Liver (tissue), 9 donors: ENCODE data around the gene SCO2. TPM values are rescaled to one million over a fixed set of nuclear protein-coding genes. Genes with fewer than 3 reads are reported as not detected.

Experiments used
- DNase-seq: peaks from one replicate; pipeline ENCODE4 v3.0.0-alpha.2; 2017; ENCODE audit warnings: low spot score
- H3K27ac ChIP-seq, 2 donors: one replicate each; pipeline ENCODE4 v1.7.0; 2013; ENCODE audit warnings: inconsistent platforms in 2 of 2, low read length in 2 of 2, control low read depth in 1 of 2, low read depth in 1 of 2, mild to moderate bottlenecking in 1 of 2
- H3K27me3 ChIP-seq, 4 donors: one replicate each; pipeline versions ENCODE4 v1.6.1 to v1.7.0; 2013; ENCODE audit warnings: low read length in 3 of 4, inconsistent platforms in 1 of 4, mild to moderate bottlenecking in 1 of 4, moderate library complexity in 1 of 4; ENCODE audit not compliant: control insufficient read depth in 4 of 4, insufficient read depth in 4 of 4
- H3K36me3 ChIP-seq, 4 donors: one replicate each; pipeline versions ENCODE4 v1.6.1 to v1.7.0; 2013; ENCODE audit warnings: low read length in 3 of 4, mild to moderate bottlenecking in 3 of 4, low read depth in 1 of 4, moderate library complexity in 1 of 4; ENCODE audit not compliant: control insufficient read depth in 4 of 4, insufficient read depth in 3 of 4
- H3K4me1 ChIP-seq, 4 donors: one replicate each; pipeline versions ENCODE4 v1.6.1 to v1.7.0; 2013; ENCODE audit warnings: low read length in 3 of 4, mild to moderate bottlenecking in 3 of 4, moderate library complexity in 1 of 4; ENCODE audit not compliant: control insufficient read depth in 4 of 4, insufficient read depth in 4 of 4
- H3K4me3 ChIP-seq, 3 donors: one replicate each; pipeline versions ENCODE4 v1.6.1 to v1.7.0; 2013; ENCODE audit warnings: low read length in 3 of 3, control low read depth in 1 of 3, low read depth in 1 of 3, mild to moderate bottlenecking in 1 of 3
- H3K9ac ChIP-seq, 2 donors: one replicate each; pipeline ENCODE4 v1.7.0; 2013; ENCODE audit warnings: low read length in 2 of 2, mild to moderate bottlenecking in 2 of 2, moderate library complexity in 2 of 2, control low read depth in 1 of 2, low read depth in 1 of 2
- H3K9me3 ChIP-seq, 4 donors: one replicate each; pipeline versions ENCODE4 v1.6.1 to v1.7.0; 2013; ENCODE audit warnings: low read length in 3 of 4; ENCODE audit not compliant: control insufficient read depth in 4 of 4
- EGR1 ChIP-seq, 2 donors: IDR thresholded peaks; 2 replicates each; pipeline ENCODE4 v1.6.1; 2016 to 2018; ENCODE audit warnings: antibody characterized with exemption in 2 of 2, low read depth in 2 of 2
- FOXA1 ChIP-seq: IDR thresholded peaks from 2 replicates; pipeline ENCODE4 v1.6.1; 2016; ENCODE audit warnings: antibody characterized with exemption
- FOXA2 ChIP-seq: IDR thresholded peaks from 2 replicates; pipeline ENCODE4 v1.6.1; 2016; ENCODE audit warnings: antibody characterized with exemption
- GABPA ChIP-seq, 2 donors: IDR thresholded peaks in 1 of 2; conservative IDR thresholded peaks in 1 of 2; 2 replicates each; pipeline ENCODE4 v1.6.1; 2016; ENCODE audit warnings: antibody characterized with exemption in 2 of 2, mild to moderate bottlenecking in 1 of 2, moderate library complexity in 1 of 2
- HNF4A ChIP-seq, 2 donors: conservative IDR thresholded peaks; 2 replicates each; pipeline ENCODE4 v1.6.1; 2016; ENCODE audit warnings: antibody characterized with exemption in 2 of 2, mild to moderate bottlenecking in 2 of 2
- HNF4G ChIP-seq: IDR thresholded peaks from 2 replicates; pipeline ENCODE4 v1.6.1; 2016; ENCODE audit warnings: antibody characterized with exemption
- JUND ChIP-seq, 2 donors: IDR thresholded peaks; 2 replicates each; pipeline ENCODE4 v1.6.1; 2016; ENCODE audit warnings: antibody characterized with exemption in 2 of 2
- NR2F2 ChIP-seq: IDR thresholded peaks from 2 replicates; pipeline ENCODE4 v1.6.1; 2016; ENCODE audit warnings: antibody characterized with exemption
- RXRA ChIP-seq, 2 donors: IDR thresholded peaks; 2 replicates each; pipeline ENCODE4 v1.6.1; 2017 to 2018; ENCODE audit warnings: antibody characterized with exemption in 2 of 2, mild to moderate bottlenecking in 1 of 2
- SP1 ChIP-seq: IDR thresholded peaks from 2 replicates; pipeline ENCODE4 v1.6.1; 2018; ENCODE audit warnings: antibody characterized with exemption, mild to moderate bottlenecking
- TAF1 ChIP-seq: conservative IDR thresholded peaks from 2 replicates; pipeline ENCODE4 v1.6.1; 2016; ENCODE audit warnings: antibody characterized with exemption, mild to moderate bottlenecking
- YY1 ChIP-seq: IDR thresholded peaks from 2 replicates; pipeline ENCODE4 v1.6.1; 2016; ENCODE audit warnings: antibody characterized with exemption, mild to moderate bottlenecking
- WGBS: extraction: QIAGEN DNeasy Blood & Tissue Kit; methylation state at CpG from one replicate; pipeline ENCODE4 v1.1.7; 2013; 5-methylcytosine and 5-hydroxymethylcytosine counted together
- polyA plus RNA-seq, 2 donors: library from polyadenylated mRNA; stranded (reverse) in 1 of 2; unstranded in 1 of 2; fragments of 200-250 nt in 1 of 2; fragments of >200 nt in 1 of 2; fragmentation: Nextera tagmentation in 1 of 2; extraction: Ambion mirVana in 1 of 2; gene quantifications; one replicate each; pipeline versions ENCODE4 v1.2.1 to v1.2.3, GENCODE V29; 2013 to 2015
- total RNA-seq, 2 donors: library from RNA; depleted of rRNA; stranded (reverse); fragments of >200 nt; gene quantifications; one replicate each; pipeline ENCODE4 v1.2.3, GENCODE V29; 2014
- TF ChIP-seq, protein P1 (sequence below): IDR thresholded peaks from 2 replicates; pipeline ENCODE4 v1.6.1; 2016; ENCODE audit warnings: antibody characterized with exemption
- TF ChIP-seq, protein P2 (sequence below): IDR thresholded peaks from 2 replicates; pipeline ENCODE4 v1.6.1; 2016; ENCODE audit warnings: antibody characterized with exemption
- TF ChIP-seq, protein P3 (sequence below): IDR thresholded peaks from 2 replicates; pipeline ENCODE4 v1.6.1; 2016; ENCODE audit warnings: antibody characterized with exemption
- TF ChIP-seq, protein P4 (sequence below): fragments of 150-350 bp; IDR thresholded peaks from 2 replicates; pipeline ENCODE4 v1.5.1; 2017; ENCODE audit warnings: improper control_type of control experiment, low read depth, low read length; ENCODE audit not compliant: missing input control
- donor health status: healthy.
- donor health status: healthy.
- donor health status: healthy.
- donor health status: healthy.
- donor health status: healthy.

SCO2 gene
- total and polyA plus RNA-seq, 4 donors, result 1.4 to 2.9 (median 1.8) TPM

DNA sequence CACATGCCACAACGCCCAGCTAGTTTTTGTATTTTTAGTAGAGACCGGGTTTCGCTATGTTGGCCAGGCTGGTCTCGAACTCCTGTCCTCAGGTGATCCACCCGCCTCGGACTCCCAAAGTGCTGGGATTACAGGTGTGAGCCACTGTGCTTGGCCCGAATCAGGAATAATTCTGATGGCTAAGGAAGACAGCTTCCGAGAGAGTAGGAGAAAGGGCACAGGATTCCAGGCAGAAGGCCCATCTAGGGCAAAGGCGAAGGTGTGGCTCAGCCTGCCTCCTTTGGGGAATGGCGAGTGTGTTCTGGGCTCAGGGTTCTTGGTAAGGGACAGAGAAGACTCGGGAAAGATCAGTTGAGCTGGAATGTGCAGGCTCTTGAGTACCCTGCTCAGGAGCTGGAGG, 38.9 kb upstream of the SCO2 start:
- Histone ChIP-seq H3K9me3 (no peaks in the 10 kb centered on the region), H3K27me3 (no peaks in the 10 kb centered on the region), H3K36me3 (peaks cover 0 to 3% (median 0%) of the 10 kb centered on the region in 4 donors), H3K9ac (peak overlapping the region; percentile 17 to 85), H3K4me3 (peak overlapping the region in 1 of 3 donors; percentile 24), H3K27ac (peak overlapping the region; percentile 90 to 93), H3K4me1 (peaks cover 3 to 16% (median 10%) of the 10 kb centered on the region in 4 donors)
- TF ChIP-seq RXRA (IDR thresholded peaks at IDR 0.05), result peak in 1 of 2 donors; percentile 59
- TF ChIP-seq TAF1, result no peak
- no peak for DNase-seq
- WGBS, result 68% methylated on average over 11 of the region's 11 CpGs

DNA sequence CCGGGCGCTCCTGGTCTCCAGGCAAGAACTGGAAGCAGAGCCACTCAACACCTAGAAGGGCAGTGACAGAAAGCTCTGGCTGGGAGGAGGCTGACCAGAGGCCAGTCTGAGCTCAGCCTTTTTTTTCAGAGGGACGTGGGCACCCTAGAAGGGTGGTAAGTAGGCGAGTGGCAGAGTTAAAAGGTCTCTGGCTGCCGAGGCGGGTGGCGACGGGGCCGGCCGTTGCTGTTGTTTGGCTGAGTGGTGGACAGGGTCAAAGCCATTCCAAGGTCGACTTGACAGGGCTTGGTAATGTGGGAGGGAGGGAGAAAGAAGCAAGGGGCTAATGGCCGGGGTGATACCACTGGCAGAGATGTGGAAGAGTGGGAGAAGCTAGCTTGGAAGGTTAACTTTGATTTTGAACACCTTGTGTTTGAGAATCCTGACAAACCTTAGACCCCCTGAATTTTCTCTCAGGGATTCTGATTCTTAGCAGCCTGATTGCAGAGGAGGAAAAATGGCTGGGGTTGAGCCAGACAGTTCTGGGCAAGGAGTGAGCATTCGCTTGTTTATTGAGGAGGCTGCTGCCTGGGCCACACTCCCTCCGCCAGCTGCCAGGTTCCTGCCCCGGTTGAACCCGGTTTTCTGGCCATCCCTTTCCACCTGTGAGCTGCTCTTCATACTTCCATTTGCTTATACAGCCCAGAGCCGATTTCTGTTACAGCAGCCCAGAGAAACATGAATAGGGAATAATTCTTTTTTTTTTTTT, 38.2 kb upstream of the SCO2 start:
- H3K4me3 ChIP-seq, result peak overlapping the region; percentile 76 to 81 (median 77)
- peak overlapping the region; percentile 85 to 90 for H3K9ac ChIP-seq
- H3K36me3 ChIP-seq, result no peaks in the 10 kb centered on the region
- H3K27me3 ChIP-seq, result no peaks in the 10 kb centered on the region
- peaks cover 2 to 11% (median 5%) of the 10 kb centered on the region in 4 donors for H3K4me1 ChIP-seq
- WGBS, result 9% methylated on average over 17 of the region's 17 CpGs
- peak in 1 of 2 donors; percentile 43 for TF ChIP-seq RXRA (IDR thresholded peaks at IDR 0.05)
- TF ChIP-seq YY1, result peak; percentile 77
- TF ChIP-seq SP1, result no peak
- TF ChIP-seq, protein P1, sequence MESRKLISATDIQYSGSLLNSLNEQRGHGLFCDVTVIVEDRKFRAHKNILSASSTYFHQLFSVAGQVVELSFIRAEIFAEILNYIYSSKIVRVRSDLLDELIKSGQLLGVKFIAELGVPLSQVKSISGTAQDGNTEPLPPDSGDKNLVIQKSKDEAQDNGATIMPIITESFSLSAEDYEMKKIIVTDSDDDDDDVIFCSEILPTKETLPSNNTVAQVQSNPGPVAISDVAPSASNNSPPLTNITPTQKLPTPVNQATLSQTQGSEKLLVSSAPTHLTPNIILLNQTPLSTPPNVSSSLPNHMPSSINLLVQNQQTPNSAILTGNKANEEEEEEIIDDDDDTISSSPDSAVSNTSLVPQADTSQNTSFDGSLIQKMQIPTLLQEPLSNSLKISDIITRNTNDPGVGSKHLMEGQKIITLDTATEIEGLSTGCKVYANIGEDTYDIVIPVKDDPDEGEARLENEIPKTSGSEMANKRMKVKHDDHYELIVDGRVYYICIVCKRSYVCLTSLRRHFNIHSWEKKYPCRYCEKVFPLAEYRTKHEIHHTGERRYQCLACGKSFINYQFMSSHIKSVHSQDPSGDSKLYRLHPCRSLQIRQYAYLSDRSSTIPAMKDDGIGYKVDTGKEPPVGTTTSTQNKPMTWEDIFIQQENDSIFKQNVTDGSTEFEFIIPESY, result no peak
- TF ChIP-seq NR2F2, result no peak
- TF ChIP-seq, protein P2, sequence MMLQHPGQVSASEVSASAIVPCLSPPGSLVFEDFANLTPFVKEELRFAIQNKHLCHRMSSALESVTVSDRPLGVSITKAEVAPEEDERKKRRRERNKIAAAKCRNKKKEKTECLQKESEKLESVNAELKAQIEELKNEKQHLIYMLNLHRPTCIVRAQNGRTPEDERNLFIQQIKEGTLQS, result no peak
- no peak for TF ChIP-seq FOXA2
- no peak for DNase-seq
- H3K9me3 ChIP-seq, result no peaks in the 10 kb centered on the region
- H3K27ac ChIP-seq, result peak overlapping the region; percentile 90 to 93

DNA sequence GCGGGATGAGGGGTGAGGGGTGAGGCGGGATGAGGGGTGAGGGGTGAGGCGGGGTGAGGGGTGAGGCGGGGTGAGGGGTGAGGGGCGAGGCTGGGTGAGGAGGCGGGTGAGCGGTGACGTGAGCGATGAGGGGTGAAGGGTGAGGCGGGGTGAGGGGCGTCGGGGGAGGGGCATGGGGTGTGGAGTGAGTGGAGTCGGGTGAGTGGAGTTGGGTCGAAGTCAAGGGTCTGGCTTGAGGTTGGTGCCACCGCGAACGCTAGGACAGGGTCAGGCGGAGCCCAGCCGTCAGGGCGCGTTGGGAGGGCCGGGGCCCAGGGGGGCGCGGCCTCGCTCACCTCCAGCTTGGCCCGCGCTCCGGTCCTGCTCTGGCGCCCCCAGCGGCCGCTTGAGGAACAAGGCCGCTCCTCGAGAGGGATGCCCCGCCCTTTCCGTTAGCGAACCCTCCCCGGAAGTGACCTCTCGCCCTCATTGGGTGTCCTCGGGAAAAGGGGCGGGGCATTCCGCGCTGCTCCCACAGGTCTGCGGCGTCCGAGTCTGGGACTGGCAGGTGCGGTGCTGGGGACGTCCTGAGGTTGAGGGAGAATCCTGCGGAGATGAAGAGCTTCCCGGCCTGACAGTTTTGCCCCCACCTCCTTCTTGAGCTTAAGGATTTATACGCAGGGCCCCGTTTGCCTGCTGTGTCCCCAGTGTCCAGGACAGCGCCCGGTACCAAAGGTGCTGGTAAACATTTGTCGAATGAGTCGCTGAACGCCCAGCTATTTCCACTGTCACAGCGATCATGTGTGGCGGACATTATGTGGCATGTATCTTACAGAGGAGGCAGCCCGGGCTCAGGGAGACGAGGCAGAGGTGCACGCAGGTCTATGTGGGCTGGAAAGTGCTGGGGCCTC, 37.4 kb upstream of the SCO2 start, which contains the start of gene SYCE3:
SYCE3 (minus strand) TSS at position 397 of the 890 bp plus-strand sequence. CDS start 6,514 bp downstream, outside the sequence.
- Histone ChIP-seq H3K9ac (peak within 1 kb of the TSS; percentile 85 to 90), H3K27ac (peak within 1 kb of the TSS; percentile 90 to 93)
- peak in 1 of 2 donors; percentile 51 for TF ChIP-seq EGR1 (IDR thresholded peaks at IDR 0.05; ENCODE audit: low read depth in 2 of 2)
- peak; percentile 40 for TF ChIP-seq FOXA1
- peak; percentile 58 to 67 for TF ChIP-seq RXRA (IDR thresholded peaks at IDR 0.05)
- TF ChIP-seq TAF1, result peak; percentile 85
- TF ChIP-seq GABPA (IDR thresholded peaks at IDR 0.05 in 1 of 2, conservative IDR thresholded peaks at IDR 0.05 in 1 of 2), result peak; percentile 66 to 92
- TF ChIP-seq, protein P2, result no peak
- TF ChIP-seq NR2F2, result peak; percentile 90
- TF ChIP-seq FOXA2, result no peak
- TF ChIP-seq, protein P3, sequence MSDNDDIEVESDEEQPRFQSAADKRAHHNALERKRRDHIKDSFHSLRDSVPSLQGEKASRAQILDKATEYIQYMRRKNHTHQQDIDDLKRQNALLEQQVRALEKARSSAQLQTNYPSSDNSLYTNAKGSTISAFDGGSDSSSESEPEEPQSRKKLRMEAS, result no peak
- TF ChIP-seq, protein P4, sequence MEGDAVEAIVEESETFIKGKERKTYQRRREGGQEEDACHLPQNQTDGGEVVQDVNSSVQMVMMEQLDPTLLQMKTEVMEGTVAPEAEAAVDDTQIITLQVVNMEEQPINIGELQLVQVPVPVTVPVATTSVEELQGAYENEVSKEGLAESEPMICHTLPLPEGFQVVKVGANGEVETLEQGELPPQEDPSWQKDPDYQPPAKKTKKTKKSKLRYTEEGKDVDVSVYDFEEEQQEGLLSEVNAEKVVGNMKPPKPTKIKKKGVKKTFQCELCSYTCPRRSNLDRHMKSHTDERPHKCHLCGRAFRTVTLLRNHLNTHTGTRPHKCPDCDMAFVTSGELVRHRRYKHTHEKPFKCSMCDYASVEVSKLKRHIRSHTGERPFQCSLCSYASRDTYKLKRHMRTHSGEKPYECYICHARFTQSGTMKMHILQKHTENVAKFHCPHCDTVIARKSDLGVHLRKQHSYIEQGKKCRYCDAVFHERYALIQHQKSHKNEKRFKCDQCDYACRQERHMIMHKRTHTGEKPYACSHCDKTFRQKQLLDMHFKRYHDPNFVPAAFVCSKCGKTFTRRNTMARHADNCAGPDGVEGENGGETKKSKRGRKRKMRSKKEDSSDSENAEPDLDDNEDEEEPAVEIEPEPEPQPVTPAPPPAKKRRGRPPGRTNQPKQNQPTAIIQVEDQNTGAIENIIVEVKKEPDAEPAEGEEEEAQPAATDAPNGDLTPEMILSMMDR, result peak; percentile 96
- TF ChIP-seq HNF4G, result no peak
- TF ChIP-seq JUND (IDR thresholded peaks at IDR 0.05), result no peak
- TF ChIP-seq, protein P1, result no peak
- peak; percentile 80 for TF ChIP-seq SP1
- peak; percentile 41 to 47 for TF ChIP-seq HNF4A (conservative IDR thresholded peaks at IDR 0.05)

More for the DNA sequence above, 37.4 kb upstream of the SCO2 start, which contains the start of gene SYCE3:
- Histone ChIP-seq H3K4me1 (peaks cover 0 to 8% (median 4%) of the 10 kb centered on the region in 4 donors), H3K27me3 (no peaks in the 10 kb centered on the region), H3K4me3 (peak within 1 kb of the TSS; percentile 76 to 81 (median 77)), H3K9me3 (no peaks in the 10 kb centered on the region), H3K36me3 (no peaks in the 10 kb centered on the region)
- peak; percentile 98 for DNase-seq
- WGBS, result 3% methylated on average over 60 of the region's 61 CpGs
